ENCODE data around the gene AMFR. TPM values are rescaled to one million over a fixed set of nuclear protein-coding genes. Genes with fewer than 3 reads are reported as not detected.

Gene AMFR
- total RNA-seq, 1 donor from 2014 or later: 251 TPM

GRCh38 chr16:56332464-56333079, 92.8 kb downstream of the AMFR start:
- DNase-seq (ENCODE audit: low read depth in 2 of 2): peak; percentile 37 to 59

GRCh38 chr16:56331915-56332314, 93.4 kb downstream of the AMFR start:
- DNase-seq (ENCODE audit: low read depth in 2 of 2): no peak

GRCh38 chr16:56331399-56331798, 93.9 kb downstream of the AMFR start:
- no peak for DNase-seq (ENCODE audit: low read depth in 2 of 2)

GRCh38 chr16:56330476-56330875, 94.9 kb downstream of the AMFR start:
- DNase-seq (ENCODE audit: low read depth in 2 of 2): no peak

- no peak for DNase-seq (ENCODE audit: low read depth in 2 of 2)
These were observed 95.5 kb downstream of the AMFR start for GRCh38 chr16:56329887-56330286.

GRCh38 chr16:56328276-56329022, 96.9 kb downstream of the AMFR start:
- DNase-seq (ENCODE audit: low read depth in 2 of 2): no peak

- no peak for DNase-seq (ENCODE audit: low read depth in 2 of 2)
These were observed 97.5 kb downstream of the AMFR start for GRCh38 chr16:56327929-56328258.

DNA sequence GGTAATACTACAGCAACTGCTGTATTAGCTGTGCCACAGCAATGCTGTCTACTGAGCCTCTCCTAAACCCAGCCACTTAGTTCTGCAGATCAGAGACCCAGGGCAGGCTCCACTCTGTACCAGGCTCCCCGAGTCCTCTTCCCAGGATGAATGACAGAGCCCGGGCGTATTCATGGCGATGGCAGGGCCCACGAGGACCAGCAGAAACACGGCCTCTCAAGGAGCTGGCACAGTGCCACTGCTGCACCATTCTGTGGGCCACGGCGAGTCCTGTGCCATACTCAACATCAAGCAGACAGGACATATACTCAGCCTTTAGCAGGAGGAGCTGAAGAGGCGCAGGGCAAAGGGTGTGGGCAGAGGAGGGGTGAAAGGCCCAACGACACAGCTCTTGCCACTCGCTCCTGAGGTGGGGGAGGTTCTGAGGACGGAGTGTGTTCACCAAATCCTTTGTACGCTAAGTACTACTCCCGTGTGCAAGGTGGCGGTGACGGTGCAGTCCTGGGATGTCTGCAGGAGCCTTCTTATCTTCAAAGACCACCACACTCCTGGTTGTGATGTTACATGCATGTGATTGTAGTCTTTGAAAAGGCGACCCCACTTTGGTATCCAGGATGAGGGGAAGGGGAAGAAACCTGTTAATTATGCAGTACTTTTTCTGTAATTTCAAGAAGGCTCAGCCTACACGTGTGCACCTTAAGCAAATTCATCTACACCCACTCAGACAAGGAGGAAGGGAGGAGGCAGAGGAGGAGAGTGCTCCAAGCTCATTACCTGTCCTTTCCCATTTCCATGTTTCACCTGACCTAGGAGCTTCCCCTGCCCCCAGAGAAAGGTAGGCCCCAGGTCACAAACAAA, 98.0 kb downstream of the AMFR start:
- no peak for DNase-seq (ENCODE audit: low read depth in 2 of 2)

- no peak for DNase-seq (ENCODE audit: low read depth in 2 of 2)
These were observed 99.4 kb downstream of the AMFR start for GRCh38 chr16:56325956-56326355.

DNA sequence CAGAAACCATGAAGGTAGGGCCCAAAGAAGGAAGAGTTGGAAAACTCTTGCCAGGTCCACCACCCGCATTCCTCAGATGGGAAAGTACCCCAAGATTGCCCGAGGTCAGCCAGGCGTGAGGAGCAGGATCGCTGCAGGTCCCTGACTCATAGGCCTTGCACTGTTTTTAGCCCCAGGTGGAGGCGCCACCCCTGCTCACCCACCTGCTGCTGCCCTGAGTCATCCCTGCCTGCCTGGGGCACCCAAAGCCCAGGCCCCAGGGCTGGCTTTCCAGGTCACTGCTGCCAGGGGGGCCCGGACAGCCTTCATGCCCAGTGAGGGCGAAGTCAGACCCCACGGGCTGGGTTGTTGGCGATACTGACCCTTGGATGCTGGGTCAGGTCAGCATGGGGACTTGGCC, 100.9 kb downstream of the AMFR start:
- DNase-seq (ENCODE audit: low read depth in 2 of 2): no peak

GRCh38 chr16:56321571-56321970, 103.8 kb downstream of the AMFR start:
- DNase-seq (ENCODE audit: low read depth in 2 of 2): no peak

GRCh38 chr16:56320811-56321558, 104.4 kb downstream of the AMFR start:
- no peak for DNase-seq (ENCODE audit: low read depth in 2 of 2)

DNA sequence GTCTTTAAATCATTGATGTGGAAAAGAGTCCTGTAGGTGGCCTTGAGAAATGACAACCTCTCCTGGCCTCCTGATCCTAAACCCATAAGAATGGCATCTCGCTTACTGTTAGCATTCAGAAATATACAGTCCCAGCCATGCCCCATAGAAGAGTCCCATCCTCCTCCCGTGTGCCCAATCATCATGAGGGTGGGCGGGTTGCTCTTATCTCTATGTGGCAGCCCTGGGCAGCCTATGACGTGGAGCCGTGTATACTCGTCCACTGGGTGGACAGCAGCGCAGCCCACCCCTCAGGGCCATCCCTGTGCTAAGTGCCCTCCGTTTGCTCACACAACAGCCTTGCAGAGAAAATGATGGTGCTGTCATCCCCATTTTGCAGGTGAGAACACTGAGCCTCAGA, 105.3 kb downstream of the AMFR start:
- DNase-seq (ENCODE audit: low read depth in 2 of 2): no peak

DNA sequence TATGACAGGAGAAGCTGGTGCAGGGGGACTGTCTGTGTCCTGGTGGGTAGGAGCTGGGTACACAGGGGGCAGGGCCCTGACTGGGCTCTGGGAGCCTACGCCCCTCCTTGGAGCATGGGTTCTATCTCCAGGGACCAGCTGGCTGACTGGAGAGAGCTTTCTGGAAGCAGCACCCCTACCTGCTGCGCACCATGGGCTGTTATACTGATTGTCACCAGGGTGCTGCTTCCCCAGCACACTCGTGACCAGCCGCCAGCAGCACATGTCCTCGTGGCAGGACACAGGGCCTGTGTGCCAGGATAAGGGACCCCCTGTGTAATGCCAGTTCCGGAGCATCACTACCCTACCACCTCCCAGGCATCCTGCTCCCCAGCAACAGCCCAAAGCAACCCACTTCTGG, 106.0 kb downstream of the AMFR start:
- DNase-seq (ENCODE audit: low read depth in 2 of 2): no peak

- DNase-seq (ENCODE audit: low read depth in 2 of 2): no peak
These were observed 106.6 kb downstream of the AMFR start for GRCh38 chr16:56318827-56319140.

- DNase-seq (ENCODE audit: low read depth in 2 of 2): peak; percentile 38 to 70
These were observed 107.1 kb downstream of the AMFR start for GRCh38 chr16:56317998-56318826.

DNA sequence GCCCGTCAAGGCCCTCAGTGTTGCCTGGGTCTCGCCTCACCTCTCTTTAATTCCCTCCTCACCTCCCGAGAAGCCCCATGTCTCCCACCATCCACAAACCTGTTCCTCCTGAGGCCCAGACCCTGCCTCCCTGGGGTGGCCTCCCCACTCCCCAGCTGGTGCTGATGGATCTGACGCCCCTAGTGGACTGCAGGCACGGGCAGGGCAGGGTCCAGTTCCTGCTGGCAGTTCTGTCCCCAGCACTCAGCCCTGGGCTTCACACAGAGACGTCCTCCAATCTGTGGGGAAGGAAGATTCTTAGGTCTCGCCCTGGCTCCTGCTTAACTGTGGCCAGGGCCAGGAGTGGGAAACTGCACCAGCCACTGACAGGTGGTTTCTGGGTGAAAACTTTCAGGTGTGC, 108.8 kb downstream of the AMFR start:
- no peak for DNase-seq (ENCODE audit: low read depth in 2 of 2)

DNA sequence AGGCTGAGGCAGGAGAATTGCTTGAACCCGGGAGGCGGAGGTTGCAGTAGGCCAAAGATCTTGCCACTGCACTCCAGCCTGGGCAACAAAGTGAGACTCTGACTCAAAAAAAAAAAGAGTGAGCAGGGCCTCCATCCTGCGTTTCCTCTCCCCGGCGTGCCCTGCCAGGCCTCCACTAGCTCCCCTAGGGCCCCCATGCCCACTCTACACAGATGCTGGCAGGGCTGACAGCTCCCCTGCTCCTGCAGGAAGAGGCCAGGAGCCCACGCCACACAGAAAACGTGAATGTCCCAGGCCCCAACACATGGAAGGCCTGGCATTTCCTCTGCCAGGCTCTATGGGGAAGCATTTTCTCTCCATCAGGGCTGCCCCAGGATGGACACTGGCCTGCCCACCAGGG, 109.4 kb downstream of the AMFR start:
- DNase-seq (ENCODE audit: low read depth in 2 of 2): no peak

GRCh38 chr16:56314244-56314850, 111.0 kb downstream of the AMFR start:
- DNase-seq (ENCODE audit: low read depth in 2 of 2): no peak

- no peak for DNase-seq (ENCODE audit: low read depth in 2 of 2)
These were observed 112.8 kb downstream of the AMFR start for GRCh38 chr16:56312556-56312955.

- no peak for DNase-seq (ENCODE audit: low read depth in 2 of 2)
These were observed 113.4 kb downstream of the AMFR start for GRCh38 chr16:56312028-56312300.

Data from dermis microvascular lymphatic vessel endothelial cell (primary cell).